OCI-LY1 (cell line): ENCODE results near the gene MAGI1.

Source experiments
- H2AFZ ChIP-seq: fragments of 200-600 bp; sonication (generic), shearing (Covaris generic); 2 replicates; pipeline ENCODE4 v1.6.0; 2014; ENCODE audit warnings: antibody characterized with exemption, mild to moderate bottlenecking, low read length
- H3F3A ChIP-seq: fragments of 200-600 bp; sonication (generic), shearing (Covaris generic); 2 replicates; pipeline ENCODE4 v1.6.0; 2014; ENCODE audit warnings: mild to moderate bottlenecking, antibody characterized with exemption, low read length, moderate library complexity; ENCODE audit not compliant: insufficient read depth
- H3K27ac ChIP-seq: fragments of 200-600 bp; sonication (generic); 2 replicates; pipeline ENCODE4 v1.5.1; 2014; ENCODE audit warnings: low read length, mixed run types, mild to moderate bottlenecking, low read depth; ENCODE audit not compliant: poor library complexity, severe bottlenecking
- H3K27me3 ChIP-seq: fragments of 200-600 bp; sonication (generic); 2 replicates; pipeline ENCODE4 v1.6.0; 2014; ENCODE audit warnings: antibody characterized with exemption, mild to moderate bottlenecking, low read length, moderate library complexity; ENCODE audit not compliant: insufficient read depth
- H3K36me3 ChIP-seq: fragments of 200-600 bp; sonication (generic); 2 replicates; pipeline ENCODE4 v1.6.1; 2014; ENCODE audit warnings: mild to moderate bottlenecking, antibody characterized with exemption, low read length, moderate library complexity, mixed read lengths; ENCODE audit not compliant: insufficient read depth
- H3K4me1 ChIP-seq: fragments of 200-600 bp; sonication (generic); 2 replicates; pipeline ENCODE4 v1.5.1; 2014; ENCODE audit warnings: mild to moderate bottlenecking, low read length, moderate library complexity; ENCODE audit not compliant: insufficient read depth, severe bottlenecking
- H3K4me2 ChIP-seq: fragments of 200-600 bp; sonication (generic), shearing (Covaris generic); 2 replicates; pipeline ENCODE4 v1.6.1; 2014; ENCODE audit warnings: low read length
- H3K4me3 ChIP-seq: fragments of 200-600 bp; sonication (generic); 2 replicates; pipeline ENCODE4 v1.5.1; 2014; ENCODE audit warnings: low read length, low read depth, mild to moderate bottlenecking, mixed read lengths; ENCODE audit not compliant: poor library complexity, severe bottlenecking
- H3K79me2 ChIP-seq: fragments of 200-600 bp; shearing (Covaris generic); 2 replicates; pipeline ENCODE4 v1.6.1; 2016; ENCODE audit warnings: mixed run types, low read length, mixed read lengths; ENCODE audit not compliant: insufficient read depth
- H3K9ac ChIP-seq: fragments of 200-600 bp; sonication (generic), shearing (Covaris generic); 2 replicates; pipeline ENCODE4 v1.6.1; 2014; ENCODE audit warnings: mild to moderate bottlenecking, low read length, mixed read lengths
- H3K9me2 ChIP-seq: fragments of 200-600 bp; sonication (generic), shearing (Covaris generic); 2 replicates; pipeline ENCODE4 v1.6.1; 2014; ENCODE audit warnings: low read depth, mild to moderate bottlenecking, low read length, mixed read lengths
- H3K9me3 ChIP-seq: fragments of 200-600 bp; shearing (Covaris generic); 2 replicates; pipeline ENCODE4 v1.6.1; 2014; ENCODE audit warnings: low read length, mixed read lengths
- H4K20me1 ChIP-seq: fragments of 200-600 bp; sonication (generic), shearing (Covaris generic); 2 replicates; pipeline ENCODE4 v1.6.0; 2016; ENCODE audit warnings: mild to moderate bottlenecking, low read length; ENCODE audit not compliant: insufficient read depth
- EZH2 ChIP-seq: fragments of 200-600 bp; sonication (generic), shearing (Covaris generic); IDR thresholded peaks from 2 replicates; pipeline ENCODE4 v1.8.0; 2017; ENCODE audit warnings: borderline replicate concordance, mixed run types, mild to moderate bottlenecking, antibody characterized with exemption, low read length, moderate library complexity, mixed read lengths
- TF ChIP-seq, protein P1 (sequence below): fragments of 200-600 bp; sonication (generic), shearing (Covaris generic); IDR thresholded peaks from 2 replicates; pipeline ENCODE4 v1.5.1; 2017; ENCODE audit warnings: mild to moderate bottlenecking, antibody characterized with exemption, low read length, moderate library complexity, mixed read lengths

Gene MAGI1

DNA sequence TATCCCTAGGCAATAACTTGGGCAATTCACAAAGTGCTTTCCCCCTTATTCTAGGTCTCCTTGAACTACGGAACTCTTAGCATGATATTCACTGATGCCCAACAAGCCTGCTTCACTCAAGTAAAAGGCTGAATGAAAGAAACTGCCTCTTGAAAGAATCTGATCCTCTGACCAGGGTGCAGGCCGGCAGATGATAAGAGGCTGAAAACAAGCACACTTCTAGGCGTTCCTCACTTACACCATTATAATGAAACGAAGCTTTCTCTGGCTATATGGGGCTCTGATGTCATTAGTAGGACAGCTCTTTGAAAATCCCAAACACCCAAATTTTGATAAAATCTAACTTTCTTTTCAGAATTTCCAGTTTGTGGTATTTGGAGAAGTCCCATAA is 28.4 kb downstream of the MAGI1 start:
- no peaks in the 10 kb centered on the region for H3K36me3 ChIP-seq
- H2AFZ ChIP-seq: no peak overlapping the region
- no peaks in the 10 kb centered on the region for H3F3A ChIP-seq
- no peaks in the 10 kb centered on the region for H3K9me3 ChIP-seq
- no peak for TF ChIP-seq EZH2
- TF ChIP-seq, protein P1, sequence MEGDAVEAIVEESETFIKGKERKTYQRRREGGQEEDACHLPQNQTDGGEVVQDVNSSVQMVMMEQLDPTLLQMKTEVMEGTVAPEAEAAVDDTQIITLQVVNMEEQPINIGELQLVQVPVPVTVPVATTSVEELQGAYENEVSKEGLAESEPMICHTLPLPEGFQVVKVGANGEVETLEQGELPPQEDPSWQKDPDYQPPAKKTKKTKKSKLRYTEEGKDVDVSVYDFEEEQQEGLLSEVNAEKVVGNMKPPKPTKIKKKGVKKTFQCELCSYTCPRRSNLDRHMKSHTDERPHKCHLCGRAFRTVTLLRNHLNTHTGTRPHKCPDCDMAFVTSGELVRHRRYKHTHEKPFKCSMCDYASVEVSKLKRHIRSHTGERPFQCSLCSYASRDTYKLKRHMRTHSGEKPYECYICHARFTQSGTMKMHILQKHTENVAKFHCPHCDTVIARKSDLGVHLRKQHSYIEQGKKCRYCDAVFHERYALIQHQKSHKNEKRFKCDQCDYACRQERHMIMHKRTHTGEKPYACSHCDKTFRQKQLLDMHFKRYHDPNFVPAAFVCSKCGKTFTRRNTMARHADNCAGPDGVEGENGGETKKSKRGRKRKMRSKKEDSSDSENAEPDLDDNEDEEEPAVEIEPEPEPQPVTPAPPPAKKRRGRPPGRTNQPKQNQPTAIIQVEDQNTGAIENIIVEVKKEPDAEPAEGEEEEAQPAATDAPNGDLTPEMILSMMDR: no peak
- no peak overlapping the region for H3K4me2 ChIP-seq
- no peaks in the 10 kb centered on the region for H3K9me2 ChIP-seq
- H3K9ac ChIP-seq: no peak overlapping the region
- no peak overlapping the region for H3K4me3 ChIP-seq
- H3K4me1 ChIP-seq: no peaks in the 10 kb centered on the region
- no peaks in the 10 kb centered on the region for H4K20me1 ChIP-seq
- no peak overlapping the region for H3K27ac ChIP-seq
- H3K79me2 ChIP-seq: no peaks in the 10 kb centered on the region
- H3K27me3 ChIP-seq: no peaks in the 10 kb centered on the region

DNA sequence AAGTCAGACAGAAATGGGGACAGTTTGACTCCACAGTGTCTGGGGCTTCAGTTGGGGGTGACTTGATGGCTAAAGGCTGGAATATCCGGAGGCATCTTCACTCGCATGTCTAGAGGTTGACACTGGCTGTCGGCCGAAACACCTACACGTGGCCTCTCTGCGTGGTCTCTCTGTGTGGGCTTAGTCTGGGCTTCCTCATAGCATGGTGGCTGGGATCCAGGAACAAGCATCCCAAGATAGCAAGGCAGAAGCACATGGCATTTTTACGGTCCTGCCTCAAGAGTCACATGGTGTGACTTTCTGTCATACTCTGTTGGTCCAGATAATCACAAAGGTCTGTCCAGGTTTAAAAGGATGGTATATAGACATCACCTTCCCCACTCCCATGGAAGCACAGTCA is 34.5 kb downstream of the MAGI1 start:
- no peaks in the 10 kb centered on the region for H3K79me2 ChIP-seq
- no peak overlapping the region for H3K4me3 ChIP-seq
- no peaks in the 10 kb centered on the region for H3K9me2 ChIP-seq
- no peak overlapping the region for H3K4me2 ChIP-seq
- H3K36me3 ChIP-seq: no peaks in the 10 kb centered on the region
- no peaks in the 10 kb centered on the region for H3K27me3 ChIP-seq
- no peak overlapping the region for H3K9ac ChIP-seq
- H3K4me1 ChIP-seq: no peaks in the 10 kb centered on the region
- no peak overlapping the region for H2AFZ ChIP-seq
- H3F3A ChIP-seq: no peaks in the 10 kb centered on the region
- H3K27ac ChIP-seq: no peak overlapping the region
- TF ChIP-seq EZH2: no peak
- TF ChIP-seq, protein P1: no peak
- no peaks in the 10 kb centered on the region for H4K20me1 ChIP-seq
- no peaks in the 10 kb centered on the region for H3K9me3 ChIP-seq

DNA sequence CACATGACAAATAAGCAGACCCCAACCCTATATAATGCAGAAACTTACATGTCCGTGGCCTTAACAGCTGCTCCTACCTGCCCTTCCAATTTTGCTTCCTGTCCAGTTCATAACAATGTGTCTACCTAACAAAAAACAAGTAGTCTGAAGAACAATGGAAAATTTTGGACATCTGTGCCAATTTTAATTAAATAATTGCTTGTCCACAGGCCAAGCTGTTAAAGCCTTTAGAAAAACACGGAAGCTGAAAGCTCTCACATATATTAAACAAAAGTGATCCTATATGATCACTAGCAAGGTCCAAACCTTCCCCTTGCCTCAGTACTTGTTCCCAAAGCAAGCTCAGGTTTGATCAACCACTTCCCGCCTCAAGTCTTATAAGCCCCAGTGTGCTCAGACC is 37.1 kb downstream of the MAGI1 start:
- no peak overlapping the region for H3K4me3 ChIP-seq
- no peak overlapping the region for H2AFZ ChIP-seq
- no peaks in the 10 kb centered on the region for H3K4me1 ChIP-seq
- no peak for TF ChIP-seq EZH2
- TF ChIP-seq, protein P1: no peak
- H3K27me3 ChIP-seq: no peaks in the 10 kb centered on the region
- no peaks in the 10 kb centered on the region for H3F3A ChIP-seq
- H3K9me2 ChIP-seq: no peaks in the 10 kb centered on the region
- no peaks in the 10 kb centered on the region for H3K79me2 ChIP-seq
- no peak overlapping the region for H3K27ac ChIP-seq
- H4K20me1 ChIP-seq: no peaks in the 10 kb centered on the region
- no peaks in the 10 kb centered on the region for H3K36me3 ChIP-seq
- H3K4me2 ChIP-seq: no peak overlapping the region
- no peak overlapping the region for H3K9ac ChIP-seq
- H3K9me3 ChIP-seq: no peaks in the 10 kb centered on the region
